GM10266 (cell line): ENCODE data around the gene ERN1.

ENCODE experiments used
- DNase-seq: peaks from one replicate; pipeline ENCODE4 v3.0.0; 2012; ENCODE audit errors: extremely low spot score
- CTCF ChIP-seq: IDR thresholded peaks from 2 replicates; pipeline ENCODE4 v1.5.1; 2012; ENCODE audit warnings: mild to moderate bottlenecking, low read depth; ENCODE audit not compliant: control insufficient read depth, insufficient read depth; ENCODE audit errors: missing control alignments

The ERN1 gene

GRCh38 chr17:64004218-64004770, 125.7 kb downstream of the ERN1 start:
- no peak for DNase-seq
- no peak for TF ChIP-seq CTCF

- no peak for TF ChIP-seq CTCF
- DNase-seq: no peak
These were observed 126.3 kb downstream of the ERN1 start for GRCh38 chr17:64003526-64004121.

- no peak for DNase-seq
- no peak for TF ChIP-seq CTCF
These were observed 127.1 kb downstream of the ERN1 start for GRCh38 chr17:64002658-64003525.

- no peak for TF ChIP-seq CTCF
- no peak for DNase-seq
These were observed 128.0 kb downstream of the ERN1 start for GRCh38 chr17:64001763-64002529.

GRCh38 chr17:64001091-64001579, 128.8 kb downstream of the ERN1 start:
- DNase-seq: no peak
- TF ChIP-seq CTCF: no peak

- DNase-seq: no peak
- TF ChIP-seq CTCF: no peak
These were observed 130.0 kb downstream of the ERN1 start for GRCh38 chr17:63999680-64000531.
